Gastrocnemius medialis (tissue), 4 donors: ENCODE data around the gene KANSL1. TPM values are rescaled to one million over a fixed set of nuclear protein-coding genes. Genes with fewer than 3 reads are reported as not detected.

Experiments
- ATAC-seq, 2 donors: fragments of 150-250 bp; one replicate each; pipeline ENCODE4 v1.9.1; 2016
- DNase-seq, 2 donors: peaks; one replicate each; pipeline ENCODE4 v3.0.0-alpha.2; 2019
- H3K27ac ChIP-seq, 4 donors: fragments of 200-600 bp; sonication (generic); 1 replicate in 1 of 4; 2 replicates in 3 of 4; pipeline ENCODE4 v1.5.1; 2016 to 2018; ENCODE audit warnings: mild to moderate bottlenecking in 2 of 4, moderate library complexity in 1 of 4
- H3K27me3 ChIP-seq, 3 donors: fragments of 200-600 bp; sonication (generic) in 2 of 3; 1 replicate in 1 of 3; 2 replicates in 2 of 3; pipeline versions ENCODE4 v1.5.1 to v1.6.0; 2016 to 2019; ENCODE audit warnings: mild to moderate bottlenecking in 1 of 3, moderate library complexity in 1 of 3
- H3K36me3 ChIP-seq, 2 donors: fragments of 200-600 bp; sonication (generic) in 1 of 2; one replicate each; pipeline ENCODE4 v1.5.1; 2017 to 2018
- H3K4me1 ChIP-seq, 2 donors: fragments of 200-600 bp; sonication (generic) in 1 of 2; one replicate each; pipeline ENCODE4 v1.5.1; 2016 to 2017; ENCODE audit warnings: mild to moderate bottlenecking in 2 of 2
- H3K4me3 ChIP-seq, 4 donors: fragments of 200-600 bp; sonication (generic) in 3 of 4; 1 replicate in 1 of 4; 2 replicates in 3 of 4; pipeline ENCODE4 v1.5.1; 2016 to 2019; ENCODE audit warnings: mild to moderate bottlenecking in 2 of 4
- H3K9me3 ChIP-seq, 3 donors: fragments of 200-600 bp; sonication (generic) in 2 of 3; 1 replicate in 1 of 3; 2 replicates in 2 of 3; pipeline ENCODE4 v1.5.1; 2016 to 2019
- CTCF ChIP-seq, 5 experiments: fragments of 450-650 bp in 3 of 5; fragments of 200-600 bp in 2 of 5; sonication (generic) in 2 of 5; IDR thresholded peaks in 4 of 5; conservative IDR thresholded peaks in 1 of 5; 1 replicate in 4 of 5; 2 replicates in 1 of 5; pipeline ENCODE4 v1.5.1; 2016 to 2019; ENCODE audit warnings: antibody characterized with exemption in 5 of 5, mild to moderate bottlenecking in 3 of 5, moderate library complexity in 3 of 5
- POLR2A ChIP-seq, 2 donors: fragments of 450-650 bp; IDR thresholded peaks; one replicate each; pipeline ENCODE4 v1.6.1; 2017; ENCODE audit warnings: antibody characterized with exemption in 2 of 2, mild to moderate bottlenecking in 2 of 2, moderate library complexity in 2 of 2
- in situ Hi-C, 4 donors: fragments of 200-750 bp; cut with MboI; loops; one replicate each; pipeline versions ENCODE4 v1.15.0 to v1.8.0; 2017; ENCODE audit warnings: low sequenced_read_pairs in 4 of 4
- intact Hi-C: fragments of 100-400 bp; cut with DNase I; formaldehyde crosslinking; loops from one replicate; pipeline ENCODE4 v1.15.1; 2023; ENCODE audit warnings: low total_unique reads
- total RNA-seq, 4 donors: library from RNA; depleted of rRNA; stranded (reverse); fragments of >200 nt; gene quantifications; one replicate each; pipeline versions ENCODE4 v1.1.0 to v1.2.3, GENCODE V29; 2016

KANSL1 gene
- total RNA-seq, 4 donors from 2014 or later, result 19.9 to 35.9 (median 31.2) TPM

GRCh38 chr17:46212634-46213435 lies 19.6 kb upstream of the KANSL1 start:
- peak; percentile 87 to 92 for ATAC-seq
- Histone ChIP-seq H3K4me1 (peaks cover 14 to 21% of the 10 kb centered on the region in 2 donors), H3K9me3 (no peaks in the 10 kb centered on the region), H3K4me3 (no peak overlapping the region), H3K27me3 (no peaks in the 10 kb centered on the region), H3K36me3 (no peaks in the 10 kb centered on the region), H3K27ac (peak overlapping the region in 2 of 4 donors; percentile 2 to 41)
- in situ Hi-C loops, result loop anchor here (5.0 to 10.0 kb wide), 3 partner anchors 168 to 211 kb away; no protein-coding TSS in a partner anchor
- TF ChIP-seq POLR2A (IDR thresholded peaks at IDR 0.05), result no peak
- TF ChIP-seq CTCF (IDR thresholded peaks at IDR 0.05 in 4 of 5, conservative IDR thresholded peaks at IDR 0.05 in 1 of 5), result peak; percentile 75 to 86 (median 80)
- intact Hi-C loops, result loop anchor here (1.0 kb wide), 2 partner anchors 169 to 211 kb away; no protein-coding TSS in a partner anchor
- peak; percentile 48 to 60 for DNase-seq

GRCh38 chr17:46208997-46209396 lies 15.8 kb upstream of the KANSL1 start:
- Histone ChIP-seq H3K27me3 (no peaks in the 10 kb centered on the region), H3K36me3 (no peaks in the 10 kb centered on the region), H3K9me3 (no peaks in the 10 kb centered on the region), H3K4me1 (peaks cover 14 to 21% of the 10 kb centered on the region in 2 donors), H3K27ac (no peak overlapping the region), H3K4me3 (no peak overlapping the region)
- TF ChIP-seq POLR2A (IDR thresholded peaks at IDR 0.05), result no peak
- no peak for TF ChIP-seq CTCF (IDR thresholded peaks at IDR 0.05 in 4 of 5, conservative IDR thresholded peaks at IDR 0.05 in 1 of 5)
- intact Hi-C loops, result no loop called here
- in situ Hi-C loops, result no loop called here
- ATAC-seq (no peak), DNase-seq (no peak)

- Histone ChIP-seq H3K4me1 (peaks cover 0 to 5% of the 10 kb centered on the region in 2 donors), H3K4me3 (no peak overlapping the region), H3K27ac (no peak overlapping the region), H3K9me3 (no peaks in the 10 kb centered on the region), H3K36me3 (no peaks in the 10 kb centered on the region), H3K27me3 (no peaks in the 10 kb centered on the region)
- intact Hi-C loops, result no loop called here
- ATAC-seq, result no peak
- no peak for TF ChIP-seq CTCF (IDR thresholded peaks at IDR 0.05 in 4 of 5, conservative IDR thresholded peaks at IDR 0.05 in 1 of 5)
- TF ChIP-seq POLR2A (IDR thresholded peaks at IDR 0.05), result no peak
- in situ Hi-C loops, result no loop called here
- DNase-seq, result no peak
Observed at GRCh38 chr17:46205975-46206374, 12.7 kb upstream of the KANSL1 start.

GRCh38 chr17:46202424-46202823 lies 9.2 kb upstream of the KANSL1 start:
- Histone ChIP-seq H3K27me3 (no peaks in the 10 kb centered on the region), H3K36me3 (no peaks in the 10 kb centered on the region), H3K27ac (no peak overlapping the region), H3K9me3 (no peaks in the 10 kb centered on the region), H3K4me1 (peaks cover 4 to 9% of the 10 kb centered on the region in 2 donors), H3K4me3 (no peak overlapping the region)
- intact Hi-C loops, result no loop called here
- in situ Hi-C loops, result no loop called here
- ATAC-seq (no peak), DNase-seq (no peak)
- TF ChIP-seq POLR2A (IDR thresholded peaks at IDR 0.05), result no peak
- no peak for TF ChIP-seq CTCF (IDR thresholded peaks at IDR 0.05 in 4 of 5, conservative IDR thresholded peaks at IDR 0.05 in 1 of 5)
